Ascending aorta (tissue), 2 donors: Measurements from ENCODE around the gene SPATC1L. TPM values are rescaled to one million over a fixed set of nuclear protein-coding genes. Genes with fewer than 3 reads are reported as not detected.

Source experiments
- DNase-seq, 2 donors: peaks; one replicate each; pipeline ENCODE4 v3.0.0-alpha.2; 2019; ENCODE audit warnings: low spot score in 2 of 2
- H3K27ac ChIP-seq, 2 donors: fragments of 200-600 bp; sonication (generic); one replicate each; pipeline ENCODE4 v1.5.1; 2016 to 2017; ENCODE audit warnings: mild to moderate bottlenecking in 1 of 2
- H3K27me3 ChIP-seq: fragments of 200-600 bp; sonication (generic); one replicate; pipeline ENCODE4 v1.5.1; 2017
- H3K36me3 ChIP-seq, 2 donors: fragments of 200-600 bp; sonication (generic); one replicate each; pipeline ENCODE4 v1.5.1; 2016
- H3K4me1 ChIP-seq, 2 donors: fragments of 200-600 bp; sonication (generic); one replicate each; pipeline ENCODE4 v1.5.1; 2016 to 2017; ENCODE audit warnings: mild to moderate bottlenecking in 1 of 2
- H3K4me3 ChIP-seq, 2 donors: fragments of 200-600 bp; sonication (generic); one replicate each; pipeline ENCODE4 v1.5.1; 2016 to 2017; ENCODE audit warnings: mild to moderate bottlenecking in 1 of 2
- H3K9me3 ChIP-seq, 2 donors: fragments of 200-600 bp; sonication (generic); one replicate each; pipeline ENCODE4 v1.5.1; 2016
- intact Hi-C: fragments of 100-400 bp; cut with DNase I; formaldehyde crosslinking; loops from one replicate; pipeline ENCODE4 v1.15.1; 2023
- total RNA-seq: library from RNA; depleted of rRNA; stranded (reverse); fragments of >200 nt; gene quantifications from one replicate; pipeline ENCODE4 v1.1.0, GENCODE V29; 2016
- TF ChIP-seq, protein P1 (sequence below), 3 experiments: fragments of 200-600 bp in 2 of 3; fragments of 450-650 bp in 1 of 3; sonication (generic) in 2 of 3; IDR thresholded peaks; one replicate each; pipeline ENCODE4 v1.5.1; 2016 to 2019; ENCODE audit warnings: antibody characterized with exemption in 3 of 3, mild to moderate bottlenecking in 1 of 3, moderate library complexity in 1 of 3

Gene SPATC1L
- total RNA-seq, 1 donor from 2014 or later = 37.4 TPM

- intact Hi-C loops = no loop called here
- Histone ChIP-seq H3K36me3 (no peaks in the 10 kb centered on the region), H3K27me3 (no peaks in the 10 kb centered on the region), H3K27ac (no peak overlapping the region), H3K9me3 (no peaks in the 10 kb centered on the region), H3K4me3 (no peak overlapping the region), H3K4me1 (no peaks in the 10 kb centered on the region)
- no peak for DNase-seq
- TF ChIP-seq, protein P1, sequence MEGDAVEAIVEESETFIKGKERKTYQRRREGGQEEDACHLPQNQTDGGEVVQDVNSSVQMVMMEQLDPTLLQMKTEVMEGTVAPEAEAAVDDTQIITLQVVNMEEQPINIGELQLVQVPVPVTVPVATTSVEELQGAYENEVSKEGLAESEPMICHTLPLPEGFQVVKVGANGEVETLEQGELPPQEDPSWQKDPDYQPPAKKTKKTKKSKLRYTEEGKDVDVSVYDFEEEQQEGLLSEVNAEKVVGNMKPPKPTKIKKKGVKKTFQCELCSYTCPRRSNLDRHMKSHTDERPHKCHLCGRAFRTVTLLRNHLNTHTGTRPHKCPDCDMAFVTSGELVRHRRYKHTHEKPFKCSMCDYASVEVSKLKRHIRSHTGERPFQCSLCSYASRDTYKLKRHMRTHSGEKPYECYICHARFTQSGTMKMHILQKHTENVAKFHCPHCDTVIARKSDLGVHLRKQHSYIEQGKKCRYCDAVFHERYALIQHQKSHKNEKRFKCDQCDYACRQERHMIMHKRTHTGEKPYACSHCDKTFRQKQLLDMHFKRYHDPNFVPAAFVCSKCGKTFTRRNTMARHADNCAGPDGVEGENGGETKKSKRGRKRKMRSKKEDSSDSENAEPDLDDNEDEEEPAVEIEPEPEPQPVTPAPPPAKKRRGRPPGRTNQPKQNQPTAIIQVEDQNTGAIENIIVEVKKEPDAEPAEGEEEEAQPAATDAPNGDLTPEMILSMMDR (IDR thresholded peaks at IDR 0.05) = no peak
These were observed 46.4 kb downstream of the SPATC1L start for GRCh38 chr21:46137908-46138307.

- no peak overlapping the region for H3K4me3 ChIP-seq
- TF ChIP-seq, protein P1 (IDR thresholded peaks at IDR 0.05) = no peak
- H3K27me3 ChIP-seq = no peaks in the 10 kb centered on the region
- H3K27ac ChIP-seq = no peak overlapping the region
- intact Hi-C loops = no loop called here
- H3K4me1 ChIP-seq = no peaks in the 10 kb centered on the region
- peaks cover 0 to 8% of the 10 kb centered on the region in 2 donors for H3K36me3 ChIP-seq
- H3K9me3 ChIP-seq = no peaks in the 10 kb centered on the region
- no peak for DNase-seq
These were observed 47.4 kb downstream of the SPATC1L start for GRCh38 chr21:46136739-46137349.

GRCh38 chr21:46135782-46136395 is 48.4 kb downstream of the SPATC1L start:
- intact Hi-C loops = no loop called here
- no peak overlapping the region for H3K27ac ChIP-seq
- no peak for DNase-seq
- no peaks in the 10 kb centered on the region for H3K9me3 ChIP-seq
- H3K4me3 ChIP-seq = no peak overlapping the region
- peaks cover 0 to 9% of the 10 kb centered on the region in 2 donors for H3K36me3 ChIP-seq
- TF ChIP-seq, protein P1 (IDR thresholded peaks at IDR 0.05) = no peak
- no peaks in the 10 kb centered on the region for H3K4me1 ChIP-seq
- H3K27me3 ChIP-seq = no peaks in the 10 kb centered on the region

- H3K27me3 ChIP-seq = no peaks in the 10 kb centered on the region
- no peak overlapping the region for H3K27ac ChIP-seq
- TF ChIP-seq, protein P1 (IDR thresholded peaks at IDR 0.05) = no peak
- H3K4me3 ChIP-seq = no peak overlapping the region
- no peaks in the 10 kb centered on the region for H3K4me1 ChIP-seq
- H3K9me3 ChIP-seq = no peaks in the 10 kb centered on the region
- DNase-seq = no peak
- H3K36me3 ChIP-seq = peaks cover 25 to 35% of the 10 kb centered on the region in 2 donors
- intact Hi-C loops = no loop called here
These were observed 52.2 kb downstream of the SPATC1L start for GRCh38 chr21:46131838-46132651.

- no peak for DNase-seq
- no peaks in the 10 kb centered on the region for H3K9me3 ChIP-seq
- H3K27ac ChIP-seq = peak overlapping the region in 1 of 2 donors; percentile 34
- intact Hi-C loops = no loop called here
- H3K27me3 ChIP-seq = no peaks in the 10 kb centered on the region
- H3K4me3 ChIP-seq = no peak overlapping the region
- peaks cover 30 to 40% of the 10 kb centered on the region in 2 donors for H3K36me3 ChIP-seq
- no peaks in the 10 kb centered on the region for H3K4me1 ChIP-seq
- TF ChIP-seq, protein P1 (IDR thresholded peaks at IDR 0.05) = no peak
These were observed 52.7 kb downstream of the SPATC1L start for GRCh38 chr21:46131588-46131837.
